ENCODE measurements around the gene APOC4.
"Not testable (repeated sequence)": the region's sequence is repeated elsewhere in the genome, so short reads cannot be mapped to it uniquely, and the experiment has no call there.

The APOC4 gene

DNA sequence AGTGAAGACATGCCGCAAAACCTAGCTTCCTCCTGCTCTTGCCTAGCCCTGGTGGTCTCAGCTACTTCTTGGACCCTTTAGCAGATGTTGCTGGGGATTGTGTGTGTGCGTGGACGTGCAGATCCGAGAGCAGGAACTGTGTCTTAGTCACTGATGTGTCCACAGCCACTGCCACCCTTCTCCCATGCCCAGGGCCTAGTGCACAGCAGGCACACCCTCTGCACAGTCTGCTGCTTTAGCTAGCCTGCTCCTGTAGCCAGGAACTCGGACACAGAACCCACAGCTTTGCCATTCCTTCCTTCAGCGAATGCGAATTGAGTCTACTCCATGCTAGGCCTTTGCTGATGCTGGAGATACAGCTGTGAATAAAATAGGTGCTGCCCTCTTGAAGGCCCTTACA, 15.5 kb downstream of the APOC4 start:
- no peak for DNase-seq (ENCODE audit: extremely low read depth in 1 of 2, low read depth in 1 of 2)

DNA sequence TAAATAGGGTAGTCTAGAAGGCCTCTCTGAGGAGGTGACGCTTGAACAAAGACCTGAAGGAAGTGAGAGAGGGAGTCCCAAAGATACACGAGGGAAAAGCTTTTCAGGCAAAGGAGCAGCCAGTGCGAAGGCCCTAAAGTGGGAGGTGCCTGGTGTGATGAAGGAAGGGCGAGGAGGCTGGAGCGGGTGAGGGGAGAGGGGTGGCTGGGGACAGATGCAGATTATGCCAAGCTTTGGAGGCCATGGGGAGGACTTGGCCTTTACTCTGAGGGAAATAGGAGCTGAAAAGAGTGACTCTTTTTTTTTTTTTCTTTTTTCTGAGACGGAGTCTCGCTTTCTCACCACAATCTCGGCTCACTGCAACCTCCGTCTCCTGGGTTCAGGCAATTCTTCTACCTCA, 16.1 kb downstream of the APOC4 start:
- DNase-seq (ENCODE audit: extremely low read depth in 1 of 2, low read depth in 1 of 2): no peak

DNA sequence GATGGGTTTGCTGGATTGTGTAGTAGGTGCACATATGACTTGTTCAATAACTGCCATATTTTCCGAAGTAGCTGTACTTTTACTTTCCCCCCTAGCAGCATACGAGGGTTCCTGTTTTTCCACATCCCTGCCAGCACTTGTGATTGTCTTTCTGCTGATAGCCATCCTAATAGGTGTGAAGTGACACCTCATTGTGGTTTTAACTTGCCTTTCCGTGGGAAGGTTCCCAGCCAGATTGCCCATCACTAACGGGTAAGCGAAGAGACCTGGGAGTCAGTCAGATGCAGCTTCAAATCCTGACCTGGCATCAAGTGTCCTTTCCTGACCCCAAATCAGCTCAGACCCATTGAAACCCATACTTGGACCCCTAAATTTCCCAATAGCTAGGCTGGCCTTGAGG, 17.7 kb downstream of the APOC4 start:
- no peak for DNase-seq (ENCODE audit: extremely low read depth in 1 of 2, low read depth in 1 of 2)

DNA sequence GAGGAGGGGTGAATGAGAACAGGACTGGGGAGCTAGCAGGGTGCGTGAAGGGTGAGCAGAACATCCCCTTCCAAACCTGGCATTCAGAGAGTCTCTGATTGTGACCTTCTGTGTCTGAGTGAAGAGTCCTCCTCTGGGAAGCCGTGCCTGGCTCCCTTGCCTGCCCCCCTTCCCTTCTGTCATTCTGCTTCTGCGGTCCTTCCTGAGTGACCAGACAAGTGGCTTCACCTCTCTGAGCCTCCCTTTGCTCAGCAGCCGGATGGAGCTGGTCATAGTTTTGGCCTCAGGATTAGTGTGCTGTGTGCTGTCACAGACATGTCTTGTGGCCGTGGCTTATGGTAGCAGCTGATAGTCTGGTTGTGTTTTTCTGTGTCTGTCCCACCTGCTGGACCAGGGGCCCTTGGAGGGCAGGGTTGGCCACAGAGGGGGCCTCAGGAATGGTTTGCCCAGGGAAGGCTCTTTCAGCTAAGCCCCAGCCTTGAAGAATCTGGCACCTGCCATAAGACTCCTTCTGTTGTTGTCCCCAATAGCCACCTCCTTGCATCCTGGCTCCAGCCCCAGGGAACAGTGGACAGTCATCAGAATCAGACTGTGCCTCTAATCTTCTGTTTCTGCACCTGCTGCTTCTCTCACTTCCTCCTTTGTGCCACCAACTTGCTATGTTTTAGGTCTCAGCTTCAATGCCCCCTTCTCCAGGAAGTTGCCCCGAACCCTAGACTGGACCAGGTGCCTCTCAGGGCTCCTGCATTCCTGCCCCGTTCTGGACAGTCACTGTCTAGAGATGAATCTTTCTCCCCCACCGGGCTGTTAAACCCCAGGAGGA, 19.1 kb downstream of the APOC4 start:
- no peak for DNase-seq (ENCODE audit: extremely low read depth in 1 of 2, low read depth in 1 of 2)

DNA sequence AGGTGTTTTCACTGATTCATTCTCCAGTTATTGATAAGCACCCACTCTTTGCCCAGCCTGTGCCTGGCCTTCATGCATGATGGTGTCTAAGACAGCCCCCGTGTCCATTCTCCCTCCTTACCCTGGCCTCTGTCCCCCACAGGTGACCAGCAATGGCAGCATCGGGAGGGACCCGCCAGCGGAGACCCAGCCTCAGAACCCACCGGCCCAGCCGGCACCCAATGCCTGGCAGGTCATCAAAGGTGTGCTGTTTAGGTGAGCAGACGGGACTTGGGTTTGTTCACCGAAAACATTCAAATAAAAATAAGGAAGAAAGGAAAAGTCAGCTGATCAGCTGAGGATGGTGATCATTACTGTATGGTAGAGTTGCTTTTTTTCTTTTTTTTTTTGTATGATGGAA, 19.8 kb downstream of the APOC4 start:
- DNase-seq (ENCODE audit: extremely low read depth in 1 of 2, low read depth in 1 of 2): no peak

DNA sequence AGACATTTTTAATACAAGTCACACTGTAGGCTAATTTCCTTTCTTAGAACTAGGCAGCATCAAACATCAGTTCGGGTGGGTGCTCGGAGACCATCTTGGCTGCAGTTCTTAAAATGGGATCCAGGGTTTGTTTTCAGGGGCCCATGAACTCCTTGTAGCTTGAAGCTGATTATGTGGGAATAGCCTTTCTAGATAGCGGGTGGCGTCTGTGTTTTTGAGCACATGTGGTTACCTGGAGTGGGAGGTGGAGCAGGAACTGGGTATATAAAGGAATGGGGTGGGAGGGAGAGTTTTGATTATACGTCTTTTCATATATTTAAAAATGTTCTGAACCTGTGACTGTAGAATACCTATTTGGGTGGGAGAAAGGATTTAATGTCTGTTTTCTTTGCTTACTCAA, 26.1 kb downstream of the APOC4 start:
- DNase-seq (ENCODE audit: extremely low read depth in 1 of 2, low read depth in 1 of 2): no peak

DNA sequence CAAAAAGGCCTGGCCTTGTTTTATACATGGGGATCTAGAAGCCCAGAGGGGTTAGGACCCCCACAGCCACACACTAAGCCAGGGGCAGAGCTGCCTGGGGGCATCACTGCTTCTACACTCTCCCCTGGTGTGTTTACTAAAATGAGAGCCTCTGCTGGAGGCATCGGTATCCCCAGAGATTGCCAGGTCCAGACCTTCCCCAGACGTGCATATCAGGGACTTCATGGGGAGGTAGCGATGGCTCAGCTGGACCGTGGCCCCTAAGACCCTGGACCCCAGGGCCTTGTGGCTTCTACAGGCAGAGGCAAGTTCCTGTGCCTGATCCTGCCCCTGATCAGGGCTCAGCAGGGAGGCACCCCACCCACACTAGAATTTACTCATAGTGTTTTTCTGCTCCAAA, 26.6 kb downstream of the APOC4 start:
- DNase-seq (ENCODE audit: extremely low read depth in 1 of 2, low read depth in 1 of 2): no peak

DNA sequence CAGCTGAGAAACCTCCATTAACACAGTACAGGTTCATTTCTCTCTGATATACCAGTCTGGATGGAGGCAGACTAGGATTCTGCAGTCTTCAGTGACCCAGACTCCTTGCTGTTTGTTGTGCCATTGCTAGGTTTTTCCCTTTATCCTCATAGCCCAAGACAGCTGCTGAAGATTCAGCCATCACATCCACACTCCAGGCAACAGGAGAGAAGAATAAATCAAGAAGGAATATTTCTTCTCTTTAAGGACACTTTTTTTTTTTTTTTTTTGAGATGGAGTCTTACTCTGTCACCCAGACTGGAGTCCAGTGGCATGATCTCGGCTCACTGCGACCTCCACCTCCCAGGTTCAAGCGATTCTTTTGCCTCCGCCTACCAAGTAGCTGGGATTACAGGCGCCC, 27.4 kb downstream of the APOC4 start:
- DNase-seq (ENCODE audit: extremely low read depth in 1 of 2, low read depth in 1 of 2): no peak

DNA sequence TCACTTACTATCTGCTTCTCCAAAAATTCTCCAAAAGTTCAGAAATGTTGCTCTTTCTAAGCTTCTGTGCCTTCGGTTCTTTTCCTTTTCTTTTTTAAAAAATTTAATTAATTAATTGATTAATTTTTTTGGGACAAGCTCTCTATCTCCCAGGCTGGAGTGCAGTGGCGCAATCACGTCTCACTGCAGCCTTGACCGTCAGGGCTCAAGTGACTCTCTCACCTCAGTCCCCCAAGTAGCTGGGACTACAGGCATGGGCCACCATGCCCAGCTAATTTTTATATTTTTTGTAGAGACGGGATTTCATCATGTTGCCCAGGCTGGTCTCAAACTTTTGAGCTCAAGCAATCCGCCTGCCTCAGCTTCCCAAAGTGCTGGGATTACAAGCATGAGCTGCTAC, 29.4 kb downstream of the APOC4 start:
- DNase-seq (ENCODE audit: extremely low read depth in 1 of 2, low read depth in 1 of 2): not testable (repeated sequence)

DNA sequence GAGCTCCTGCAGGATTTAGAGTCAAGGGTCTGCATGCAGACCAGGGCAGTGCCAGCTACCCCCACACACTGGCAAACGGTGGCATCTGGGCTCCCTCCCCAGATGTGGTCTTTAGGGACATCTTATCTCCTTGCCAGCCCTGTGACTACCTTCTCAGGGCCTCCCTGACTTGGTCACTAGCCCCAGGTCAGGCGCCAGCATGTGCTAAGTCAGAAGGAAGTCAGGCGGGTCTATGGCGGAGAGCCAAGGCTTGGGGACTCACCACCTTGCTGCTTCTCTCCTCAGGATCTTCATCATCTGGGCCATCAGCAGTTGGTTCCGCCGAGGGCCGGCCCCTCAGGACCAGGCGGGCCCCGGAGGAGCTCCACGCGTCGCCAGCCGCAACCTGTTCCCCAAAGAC, 30.8 kb downstream of the APOC4 start:
- no peak for DNase-seq (ENCODE audit: extremely low read depth in 1 of 2, low read depth in 1 of 2)

DNA sequence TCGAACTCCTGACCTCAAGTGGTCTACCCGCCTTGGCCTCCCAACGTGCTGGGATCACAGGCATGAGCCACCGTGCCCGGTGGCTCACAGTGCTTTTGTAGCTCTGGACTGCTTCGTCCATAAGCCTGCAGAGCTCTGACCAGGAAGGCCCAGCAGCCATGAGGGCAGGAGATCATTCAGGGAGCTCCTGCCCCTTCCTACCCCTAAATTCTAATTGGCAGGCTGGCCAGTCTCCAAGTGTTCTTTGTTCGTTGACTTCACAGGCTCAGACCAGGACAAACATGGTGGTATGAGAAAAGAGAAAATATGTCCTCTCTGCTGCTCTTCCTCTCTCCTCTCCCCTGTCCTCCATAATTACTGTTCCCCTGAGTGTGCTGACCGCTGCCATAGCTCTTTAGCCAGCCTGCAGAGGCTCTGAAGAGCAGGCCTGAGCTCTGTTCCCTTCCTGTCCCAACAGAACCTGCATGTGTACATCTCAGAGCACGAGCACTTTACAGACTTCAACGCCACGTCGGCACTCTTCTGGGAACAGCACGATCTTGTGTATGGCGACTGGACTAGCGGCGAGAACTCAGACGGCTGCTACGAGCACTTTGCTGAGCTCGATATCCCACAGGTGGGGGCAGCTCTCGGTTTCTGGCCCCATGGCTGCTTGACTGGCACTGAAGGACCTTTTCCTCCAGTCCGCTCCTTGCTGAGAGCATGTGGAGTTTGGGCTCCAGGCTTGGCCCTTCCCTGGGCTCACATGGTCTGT, 32.1 kb downstream of the APOC4 start:
- DNase-seq (ENCODE audit: extremely low read depth in 1 of 2, low read depth in 1 of 2): no peak

DNA sequence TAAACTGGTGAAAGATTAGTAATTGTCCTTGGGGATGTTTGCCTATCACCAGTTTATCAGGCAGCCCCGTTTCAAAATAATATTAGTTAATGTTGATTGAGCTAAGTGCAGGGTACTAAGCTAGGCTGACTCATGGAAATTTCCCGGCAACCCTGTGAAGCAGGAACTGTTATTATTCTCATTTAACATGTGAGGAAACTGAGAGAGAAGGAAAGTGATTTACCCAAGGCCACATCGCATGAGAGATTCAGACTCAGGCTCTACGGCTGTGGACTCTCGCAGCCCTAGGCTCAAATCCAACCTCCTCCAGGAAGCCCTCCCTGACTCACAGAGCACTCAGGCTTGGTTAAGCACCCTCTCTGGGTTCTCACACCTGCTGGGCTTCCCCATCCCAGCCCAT, 32.8 kb downstream of the APOC4 start:
- no peak for DNase-seq (ENCODE audit: extremely low read depth in 1 of 2, low read depth in 1 of 2)

DNA sequence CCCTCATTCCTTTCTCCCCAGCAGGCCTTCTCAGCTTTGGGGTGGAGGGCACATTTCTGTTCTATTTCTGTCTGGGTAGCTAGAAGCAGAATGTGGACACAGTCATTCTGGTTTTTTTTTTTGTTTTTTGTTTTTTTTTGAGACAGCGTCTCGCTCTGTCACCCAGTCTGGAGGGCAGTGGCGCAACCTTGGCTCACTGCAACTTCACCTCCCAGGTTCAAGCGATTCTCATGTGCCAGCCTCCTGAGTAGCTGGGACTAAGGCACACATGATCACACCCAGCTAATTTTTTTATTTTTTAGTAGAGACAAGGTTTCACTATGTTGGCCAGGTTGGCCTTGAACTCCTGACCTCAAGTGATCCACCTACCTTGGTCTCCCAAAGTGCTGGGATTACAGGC, 33.4 kb downstream of the APOC4 start:
- no peak for DNase-seq (ENCODE audit: extremely low read depth in 1 of 2, low read depth in 1 of 2)

DNA sequence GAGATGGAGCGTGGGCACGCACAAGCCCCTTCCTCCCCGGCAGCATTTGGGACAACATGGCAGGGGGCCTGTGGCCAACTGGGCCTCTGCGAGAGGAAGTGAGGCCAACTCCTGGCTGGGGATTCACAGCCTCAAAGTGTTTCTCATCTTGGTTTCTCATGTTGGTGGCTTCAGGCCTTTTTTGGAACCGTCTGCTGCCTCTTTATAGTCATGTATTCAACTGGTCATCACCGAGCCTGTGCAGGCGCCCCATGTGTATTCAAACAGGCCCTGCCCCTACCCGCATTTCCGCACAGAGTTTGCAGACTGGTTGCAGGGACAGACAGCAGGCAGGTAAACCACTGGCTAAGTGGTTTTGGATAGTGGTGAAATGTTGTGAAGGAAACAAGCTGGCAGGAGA, 42.0 kb downstream of the APOC4 start:
- no peak for DNase-seq (ENCODE audit: extremely low read depth in 1 of 2, low read depth in 1 of 2)

DNA sequence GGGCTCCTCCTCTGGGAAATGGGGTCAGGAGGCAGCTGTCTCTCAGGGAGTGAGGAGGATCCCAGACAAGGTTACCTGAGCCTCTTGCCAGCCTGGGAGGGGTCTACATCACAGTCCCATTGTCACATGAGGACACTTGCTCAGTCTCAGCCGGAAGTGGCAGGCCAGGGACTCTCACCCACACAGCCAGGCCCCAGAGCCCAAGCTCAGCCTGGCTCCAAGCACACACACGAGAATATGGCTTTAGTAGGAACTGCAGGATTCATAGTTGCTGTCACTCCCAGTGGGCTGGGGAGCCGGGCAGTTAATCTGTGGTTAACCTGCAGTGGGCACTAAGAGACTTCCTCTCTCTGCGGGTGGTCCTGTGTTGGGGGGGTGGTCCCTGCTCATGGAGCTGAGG, 43.4 kb downstream of the APOC4 start:
- no peak for DNase-seq (ENCODE audit: extremely low read depth in 1 of 2, low read depth in 1 of 2)

DNA sequence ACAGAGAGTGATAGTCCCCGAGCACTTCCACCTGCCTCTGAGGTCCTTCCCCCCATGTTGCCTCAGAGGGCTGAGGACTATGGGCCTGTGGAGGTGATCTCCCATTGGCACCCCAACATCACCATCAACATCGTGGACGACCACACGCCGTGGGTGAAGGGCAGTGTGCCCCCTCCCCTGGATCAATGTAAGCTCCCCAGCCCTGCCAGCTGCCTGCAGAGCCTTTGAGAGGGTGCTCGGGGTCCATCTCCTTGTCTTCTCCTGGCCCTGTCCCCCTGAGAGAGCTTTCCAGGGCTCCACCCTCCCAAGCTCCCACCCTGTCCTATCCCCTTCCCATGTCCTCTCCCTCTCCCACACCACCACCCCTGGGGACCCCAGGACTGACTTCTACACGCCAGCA, 44.4 kb downstream of the APOC4 start:
- no peak for DNase-seq (ENCODE audit: extremely low read depth in 1 of 2, low read depth in 1 of 2)

DNA sequence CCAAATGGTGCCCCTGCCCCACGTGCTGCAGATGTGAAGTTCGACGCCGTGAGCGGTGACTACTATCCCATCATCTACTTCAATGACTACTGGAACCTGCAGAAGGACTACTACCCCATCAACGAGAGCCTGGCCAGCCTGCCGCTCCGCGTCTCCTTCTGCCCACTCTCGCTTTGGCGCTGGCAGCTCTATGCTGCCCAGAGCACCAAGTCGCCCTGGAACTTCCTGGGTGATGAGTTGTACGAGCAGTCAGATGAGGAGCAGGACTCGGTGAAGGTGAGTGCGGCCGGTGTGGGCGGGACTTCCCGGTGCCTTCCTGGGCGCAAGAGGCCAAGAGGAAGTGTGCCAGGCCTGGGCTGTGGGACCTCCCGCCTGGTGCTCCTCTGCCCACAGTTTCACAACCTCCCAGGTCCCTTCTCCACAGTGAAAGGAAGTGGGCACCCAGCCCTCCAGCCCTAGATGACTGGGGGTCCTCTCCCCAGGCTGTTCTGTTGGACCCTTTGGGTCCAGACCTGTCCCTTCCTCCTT, 45.2 kb downstream of the APOC4 start:
- no peak for DNase-seq (ENCODE audit: extremely low read depth in 1 of 2, low read depth in 1 of 2)

DNA sequence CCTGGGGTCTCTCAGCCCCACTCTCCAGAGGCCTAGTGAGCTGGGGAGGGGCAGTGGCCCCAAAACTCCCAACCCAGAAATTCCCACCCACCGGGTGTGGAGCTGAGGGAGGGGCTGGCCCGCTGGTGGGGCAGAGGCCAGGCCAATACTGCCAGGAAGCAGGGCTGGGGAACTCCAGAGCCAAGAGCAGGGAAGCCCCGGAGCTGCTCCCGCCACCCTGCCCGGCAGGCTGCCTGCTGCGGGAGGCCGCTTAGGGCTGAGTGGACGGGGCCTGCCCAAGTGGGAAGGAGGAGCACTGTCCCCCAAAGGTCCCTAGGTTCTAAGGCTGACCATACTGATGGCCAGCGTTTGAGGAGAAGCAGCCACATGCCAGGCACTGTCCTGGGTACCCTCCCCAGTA, 46.2 kb downstream of the APOC4 start:
- no peak for DNase-seq (ENCODE audit: extremely low read depth in 1 of 2, low read depth in 1 of 2)

DNA sequence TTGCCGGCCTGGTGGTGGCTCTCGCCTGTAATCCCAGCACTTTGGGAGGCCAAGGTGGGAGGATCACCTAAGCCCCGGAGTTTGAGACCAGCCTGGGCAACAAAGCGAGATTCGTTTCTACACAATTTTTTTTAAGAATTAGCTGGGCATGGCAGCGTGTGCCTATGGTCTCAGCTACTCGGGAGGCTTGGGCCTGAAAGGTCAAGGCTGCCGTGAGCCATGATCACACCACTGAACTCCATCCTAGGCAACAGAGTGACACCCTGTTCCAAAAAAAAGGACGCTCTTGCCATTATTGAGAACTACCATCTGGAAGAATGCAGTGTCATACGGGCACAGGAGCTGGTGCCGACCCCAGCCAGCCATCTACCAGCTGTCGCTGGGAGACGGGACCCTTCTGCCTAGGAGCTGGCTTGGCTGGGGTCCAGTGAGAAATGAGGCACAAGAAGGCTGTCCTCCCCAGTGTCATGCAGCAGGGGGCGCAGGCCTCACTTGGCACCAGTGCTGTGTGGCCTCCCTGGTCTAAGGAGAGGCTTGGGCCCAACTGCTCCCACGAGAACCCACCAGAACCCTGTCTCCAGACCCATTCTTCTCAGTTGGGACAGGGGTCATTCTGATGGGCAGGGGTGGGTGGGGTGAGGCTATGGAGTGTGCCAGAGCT, 47.0 kb downstream of the APOC4 start:
- peak; percentile 29 to 39 for DNase-seq (ENCODE audit: extremely low read depth in 1 of 2, low read depth in 1 of 2)

DNA sequence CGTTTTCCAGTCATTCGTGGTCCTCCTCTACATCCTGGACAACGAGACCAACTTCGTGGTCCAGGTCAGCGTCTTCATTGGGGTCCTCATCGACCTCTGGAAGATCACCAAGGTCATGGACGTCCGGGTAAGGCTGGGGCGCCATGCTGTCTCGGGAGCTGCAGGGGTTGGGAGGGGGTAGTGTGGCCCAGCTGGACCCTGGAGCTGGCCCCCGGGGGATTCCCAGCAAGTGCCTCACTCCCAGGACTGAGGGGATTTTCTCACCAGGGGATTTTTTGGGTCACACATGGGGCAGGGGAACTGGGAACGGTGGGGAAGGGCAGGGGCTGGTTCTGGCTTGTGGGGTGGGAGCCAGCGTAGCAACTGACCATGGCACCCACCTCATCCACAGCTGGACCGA, 48.4 kb downstream of the APOC4 start:
- DNase-seq (ENCODE audit: extremely low read depth in 1 of 2, low read depth in 1 of 2): no peak

DNA sequence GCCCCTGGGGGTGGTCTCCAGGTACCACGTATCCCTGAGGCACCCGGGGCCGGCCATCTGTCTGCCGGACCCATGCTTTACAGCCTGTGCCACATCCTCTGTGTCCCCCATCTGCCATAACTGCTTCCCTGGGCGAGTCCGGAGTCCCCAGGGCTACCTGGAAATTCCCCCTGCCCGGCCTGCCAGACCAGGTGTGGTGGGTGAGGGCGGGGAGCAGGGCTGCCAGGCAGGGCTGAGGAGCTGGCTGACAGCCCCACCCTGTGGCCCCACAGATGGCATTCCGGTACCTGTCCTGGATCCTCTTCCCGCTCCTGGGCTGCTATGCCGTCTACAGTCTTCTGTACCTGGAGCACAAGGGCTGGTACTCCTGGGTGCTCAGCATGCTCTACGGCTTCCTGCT, 48.9 kb downstream of the APOC4 start:
- no peak for DNase-seq (ENCODE audit: extremely low read depth in 1 of 2, low read depth in 1 of 2)

Data from activated CD8-positive, alpha-beta memory T cell treated with anti-CD3 and anti-CD28 coated beads for 1 hour (primary cell).